CD4-positive, alpha-beta T cell treated with Interleukin-15 for 4 hours (primary cell): Measurements from ENCODE around the gene AP3D1.

Experiments
- DNase-seq: peaks from one replicate; pipeline ENCODE4 v3.0.0-alpha.2; 2020; ENCODE audit warnings: low spot score

The AP3D1 gene

DNA sequence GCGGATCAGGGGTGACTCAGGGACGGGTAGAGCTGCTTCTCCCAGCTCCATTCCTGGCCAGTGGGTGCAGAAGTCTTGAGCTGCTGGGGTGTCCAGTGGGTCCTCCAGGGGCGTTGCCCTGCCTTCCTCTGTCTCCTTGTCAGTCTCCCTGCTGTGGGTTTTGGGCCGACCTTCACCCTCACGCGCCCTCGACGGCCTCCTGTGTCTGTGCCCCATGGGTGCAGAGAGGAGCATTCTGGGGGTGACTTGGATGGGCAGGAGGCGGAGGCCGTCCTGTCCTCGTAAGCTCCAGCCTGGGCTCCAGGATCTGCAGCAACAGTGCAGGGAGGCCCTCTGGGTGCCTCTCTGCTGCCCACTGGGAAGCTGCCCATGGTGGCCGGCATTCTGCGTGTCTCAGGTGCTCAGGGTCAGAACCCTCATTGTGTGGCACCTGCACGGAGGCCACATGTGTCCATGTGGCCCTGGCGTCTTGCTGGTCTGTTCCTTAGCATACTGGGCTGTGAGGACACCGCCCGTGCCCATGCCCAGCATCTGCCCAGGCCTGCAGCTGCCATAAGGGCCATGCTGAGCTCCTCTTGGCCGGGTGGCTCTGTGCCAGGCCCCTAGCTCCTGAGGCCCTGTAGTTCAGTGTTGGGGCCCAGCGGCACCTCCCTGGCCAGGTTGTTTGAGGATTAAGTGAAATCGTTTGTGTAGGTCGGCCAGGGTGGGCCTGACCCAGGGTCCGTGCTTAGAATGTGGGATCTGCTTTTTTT is 29.7 kb upstream of the AP3D1 start:
- DNase-seq, result no peak

GRCh38 chr19:2180114-2180513 is 28.7 kb upstream of the AP3D1 start:
- no peak for DNase-seq

- DNase-seq, result no peak
Measured at GRCh38 chr19:2179095-2179494, 27.7 kb upstream of the AP3D1 start.

GRCh38 chr19:2176337-2176994 is 25.1 kb upstream of the AP3D1 start:
- no peak for DNase-seq

GRCh38 chr19:2175742-2176141 is 24.4 kb upstream of the AP3D1 start:
- no peak for DNase-seq

GRCh38 chr19:2173767-2174577 is 22.6 kb upstream of the AP3D1 start:
- no peak for DNase-seq

DNA sequence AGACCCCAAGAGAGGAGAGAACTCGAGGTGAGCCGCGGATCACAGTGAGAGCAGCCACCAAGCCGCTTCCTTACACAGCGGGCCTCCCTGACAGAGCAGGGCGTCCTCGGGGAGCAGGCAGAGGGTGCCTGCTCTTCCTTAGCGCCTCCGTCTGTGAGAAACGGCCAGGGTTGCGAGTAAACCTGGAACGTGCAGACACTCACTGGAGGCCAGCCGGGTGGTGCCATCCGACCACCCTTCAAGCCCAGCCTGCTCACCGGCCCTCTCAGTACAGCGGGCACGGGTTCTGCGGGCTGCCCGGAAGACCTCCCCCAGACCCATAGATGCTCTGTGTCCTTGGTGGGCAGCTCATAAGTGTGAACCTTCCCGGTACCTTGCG is 22.0 kb upstream of the AP3D1 start:
- DNase-seq, result no peak

- DNase-seq, result peak; percentile 82
Measured at GRCh38 chr19:2171349-2172145, 20.2 kb upstream of the AP3D1 start.

- no peak for DNase-seq
Measured at GRCh38 chr19:2170987-2171348, 19.6 kb upstream of the AP3D1 start.

- DNase-seq, result no peak
Measured at GRCh38 chr19:2170219-2170618, 18.9 kb upstream of the AP3D1 start.

GRCh38 chr19:2168619-2169424 is 17.5 kb upstream of the AP3D1 start:
- DNase-seq, result peak; percentile 71

GRCh38 chr19:2167896-2168618 is 16.7 kb upstream of the AP3D1 start:
- peak; percentile 28 for DNase-seq

GRCh38 chr19:2166741-2167738 is 15.7 kb upstream of the AP3D1 start:
- no peak for DNase-seq

DNA sequence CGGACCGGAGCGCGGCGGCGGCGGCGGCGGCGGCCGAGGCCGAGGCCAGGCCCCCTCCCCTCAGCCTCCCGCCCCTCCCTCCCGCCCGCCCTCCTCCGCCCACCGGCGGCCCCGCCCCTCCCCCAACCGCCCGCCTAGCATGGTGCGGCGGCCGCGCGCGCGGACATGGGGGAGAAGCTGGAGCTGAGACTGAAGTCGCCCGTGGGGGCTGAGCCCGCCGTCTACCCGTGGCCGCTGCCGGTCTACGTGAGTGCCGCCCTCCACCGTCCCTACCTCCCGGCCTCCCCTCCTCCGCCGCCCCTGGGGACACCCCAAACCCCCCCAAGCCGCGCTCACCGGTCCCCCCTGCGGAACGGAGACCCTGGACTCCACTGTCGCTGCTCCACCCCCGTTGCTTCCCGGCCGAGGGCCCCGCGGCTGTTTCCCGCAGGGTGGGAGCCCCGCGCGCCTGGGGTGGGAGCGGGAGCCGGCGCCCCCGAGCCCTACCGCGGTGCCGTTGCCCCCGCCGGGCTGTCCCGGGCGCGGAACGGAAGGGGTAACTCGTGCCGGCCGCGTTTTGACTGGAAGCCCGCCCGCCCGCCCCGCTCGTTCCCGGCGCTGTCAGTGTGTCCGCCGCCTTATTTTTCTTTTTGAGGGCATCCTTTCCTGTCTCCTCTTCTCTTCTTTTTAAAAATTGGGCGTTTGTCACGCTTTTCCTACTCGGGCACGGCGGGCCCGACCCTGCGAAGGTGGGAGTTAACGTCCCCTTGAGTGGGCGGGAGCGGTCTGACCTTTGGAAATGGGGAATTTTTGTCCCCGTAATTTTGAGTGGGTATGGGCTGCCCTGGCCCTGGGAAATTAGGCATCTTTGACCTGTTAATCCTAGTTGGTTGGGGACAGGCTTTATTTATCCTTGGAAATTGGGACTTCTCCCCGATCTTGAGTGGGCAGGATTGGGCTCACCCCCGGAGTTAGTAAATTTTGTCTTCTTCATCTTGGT is 12.9 kb upstream of the AP3D1 start:
- DNase-seq, result no peak

DNA sequence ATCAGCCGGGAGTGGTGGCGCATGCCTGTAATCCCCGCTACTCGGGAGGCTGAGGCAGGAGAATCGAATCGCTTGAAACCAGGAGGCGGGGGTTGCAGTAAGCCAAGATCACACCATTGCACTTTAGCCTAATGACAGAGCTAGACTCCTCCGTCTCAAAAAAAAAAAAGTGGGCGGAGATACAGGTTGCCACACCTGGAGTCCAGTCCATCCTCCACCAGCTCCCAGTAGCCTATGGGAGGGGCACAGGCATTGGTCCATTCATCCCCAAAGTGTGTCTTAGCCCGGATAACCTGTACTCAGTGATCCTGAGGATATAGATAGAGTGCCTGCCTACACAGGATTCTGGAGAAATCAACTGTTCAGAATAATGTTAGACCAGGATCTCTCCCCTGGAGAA is 9.0 kb upstream of the AP3D1 start:
- DNase-seq, result no peak

DNA sequence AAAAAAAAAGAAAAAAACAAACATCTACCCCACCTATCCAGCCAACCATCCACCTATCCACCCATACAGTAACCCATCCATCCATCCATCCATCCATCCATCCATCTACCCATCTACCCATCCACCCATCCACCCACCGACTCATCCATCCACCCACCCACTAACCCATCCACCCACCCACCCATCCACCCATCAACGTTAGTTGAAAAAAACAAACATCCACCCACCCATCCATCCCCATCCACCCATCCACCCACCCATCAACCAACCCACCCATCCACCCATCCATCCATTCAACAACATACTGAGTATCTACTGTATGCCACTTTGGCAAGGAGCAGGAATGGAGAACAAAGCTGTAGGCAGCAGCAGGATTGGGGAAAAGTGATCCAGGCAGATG is 6.1 kb upstream of the AP3D1 start:
- no peak for DNase-seq

GRCh38 chr19:2154587-2155075 is 3.3 kb upstream of the AP3D1 start:
- DNase-seq, result no peak

GRCh38 chr19:2150794-2151338 is 500 bp downstream of the AP3D1 start:
- DNase-seq, result no peak
